22Rv1 (cell line): ENCODE data around the gene PDZK1.
"Not testable (repeated sequence)": the region's sequence is repeated elsewhere in the genome, so short reads cannot be mapped to it uniquely, and the experiment has no call there.

Experiments used
- H3K27ac ChIP-seq: fragments of 450-650 bp; 2 replicates; pipeline ENCODE4 v1.5.1; 2017
- CTCF ChIP-seq: fragments of 450-650 bp; IDR thresholded peaks from 2 replicates; pipeline ENCODE4 v1.5.1; 2017; ENCODE audit warnings: mild to moderate bottlenecking
- ZFX ChIP-seq: fragments of 450-650 bp; IDR thresholded peaks from 2 replicates; pipeline ENCODE4 v1.6.1; 2017; ENCODE audit warnings: antibody characterized with exemption, borderline replicate concordance

The PDZK1 gene

GRCh38 chr1:145730900-145731299 is 23.7 kb upstream of the PDZK1 start:
- peak; percentile 53 for TF ChIP-seq CTCF
- TF ChIP-seq ZFX, result no peak
- H3K27ac ChIP-seq, result no peak overlapping the region

- TF ChIP-seq ZFX (no peak), CTCF (no peak)
- H3K27ac ChIP-seq, result no peak overlapping the region
Observed at GRCh38 chr1:145730467-145730866, 23.3 kb upstream of the PDZK1 start.

- no peak for TF ChIP-seq ZFX
- TF ChIP-seq CTCF, result no peak
Observed at GRCh38 chr1:145729666-145730436, 22.7 kb upstream of the PDZK1 start.

GRCh38 chr1:145729196-145729595 is 22.0 kb upstream of the PDZK1 start:
- TF ChIP-seq CTCF (no peak), ZFX (no peak)

More at GRCh38 chr1:145729666-145730436, 22.7 kb upstream of the PDZK1 start:
- no peak overlapping the region for H3K27ac ChIP-seq

GRCh38 chr1:145726193-145726592 is 19.0 kb upstream of the PDZK1 start:
- H3K27ac ChIP-seq, result not testable (repeated sequence)

More at GRCh38 chr1:145729196-145729595, 22.0 kb upstream of the PDZK1 start:
- no peak overlapping the region for H3K27ac ChIP-seq

GRCh38 chr1:145720878-145721671 is 13.9 kb upstream of the PDZK1 start:
- peak; percentile 99 for TF ChIP-seq CTCF
- TF ChIP-seq ZFX, result no peak
- no peak overlapping the region for H3K27ac ChIP-seq

- no peak overlapping the region for H3K27ac ChIP-seq
- no peak for TF ChIP-seq CTCF
Observed at GRCh38 chr1:145720556-145720877, 13.3 kb upstream of the PDZK1 start.
